Fibroblast of the conjunctiva (primary cell): ENCODE measurements around the gene LTBP4.
"Not testable (repeated sequence)": the region's sequence is repeated elsewhere in the genome, so short reads cannot be mapped to it uniquely, and the experiment has no call there.

Source experiments
- DNase-seq: peaks from one replicate; pipeline ENCODE4 v3.0.0-alpha.2; 2010; ENCODE audit warnings: low read depth

LTBP4 gene

GRCh38 chr19:40601134-40601974 is at the start of gene LTBP4:
LTBP4 (plus strand) TSS chr19:40601369; CDS start chr19:40601388, 19 bp downstream.
- no peak for DNase-seq

GRCh38 chr19:40552848-40553247 is 48.3 kb upstream of the LTBP4 start:
- DNase-seq = no peak

- DNase-seq = no peak
These were observed 47.0 kb upstream of the LTBP4 start for GRCh38 chr19:40553885-40554857.

- DNase-seq = no peak
These were observed 45.0 kb upstream of the LTBP4 start for GRCh38 chr19:40555978-40556689.

GRCh38 chr19:40556953-40557530 is 44.1 kb upstream of the LTBP4 start:
- no peak for DNase-seq

- DNase-seq = no peak
These were observed 41.8 kb upstream of the LTBP4 start for GRCh38 chr19:40559394-40559793.

- no peak for DNase-seq
These were observed 41.1 kb upstream of the LTBP4 start for GRCh38 chr19:40560092-40560507.

- DNase-seq = no peak
These were observed 39.2 kb upstream of the LTBP4 start for GRCh38 chr19:40561947-40562346.

- not testable (repeated sequence) for DNase-seq
These were observed 36.6 kb upstream of the LTBP4 start for GRCh38 chr19:40564535-40564934.

GRCh38 chr19:40565355-40565754 is 35.8 kb upstream of the LTBP4 start:
- DNase-seq = no peak

- no peak for DNase-seq
These were observed 35.2 kb upstream of the LTBP4 start for GRCh38 chr19:40565910-40566495.

- no peak for DNase-seq
These were observed 34.0 kb upstream of the LTBP4 start for GRCh38 chr19:40567040-40567749.

GRCh38 chr19:40567750-40568494 is 33.2 kb upstream of the LTBP4 start:
- DNase-seq = no peak

- peak; percentile 100 for DNase-seq
These were observed 30.7 kb upstream of the LTBP4 start for GRCh38 chr19:40570313-40571004.

GRCh38 chr19:40571005-40571318 is 30.2 kb upstream of the LTBP4 start:
- no peak for DNase-seq

GRCh38 chr19:40571831-40572495 is 29.2 kb upstream of the LTBP4 start:
- no peak for DNase-seq

- DNase-seq = no peak
These were observed 25.8 kb upstream of the LTBP4 start for GRCh38 chr19:40575326-40575725.

GRCh38 chr19:40576151-40576584 is 25.0 kb upstream of the LTBP4 start:
- DNase-seq = no peak
